IMR-90 (cell line): ENCODE results near the gene SPAG16. TPM values are rescaled to one million over a fixed set of nuclear protein-coding genes. Genes with fewer than 3 reads are reported as not detected.

Experiments
- ATAC-seq: fragments of 200-7000 bp; cut with Tn5 transposase; 2 replicates; pipeline ENCODE4 v1.9.1; 2020; ENCODE audit warnings: low read depth, mild to moderate bottlenecking, moderate library complexity
- BruUV-seq: library from RNA; stranded (reverse); fragments of 400-500 nt; replicated peaks from 2 replicates; lab custom pipeline; 2021; lab: Mats Ljungman, UMichigan
- CTCF ChIA-PET: fragments of 300-600 bp; formaldehyde crosslinking; extraction: SDS; loops from one replicate; lab custom pipeline; 2021; ENCODE audit warnings: antibody characterized with exemption; lab: Yijun Ruan, JAX
- POLR2A ChIA-PET: fragments of 300-600 bp; sonication (Branson Sonifier 250); formaldehyde crosslinking; loops from one replicate; lab custom pipeline; 2022; ENCODE audit warnings: antibody characterized with exemption; ENCODE audit not compliant: unreplicated experiment; lab: Charles Lee
- DNase-seq: peaks from one replicate; pipeline ENCODE4 v3.0.0; 2013
- H2AFZ ChIP-seq: replicated peaks from 2 replicates; pipeline ENCODE3; 2013; ENCODE audit warnings: low read length, mild to moderate bottlenecking; ENCODE audit not compliant: poor library complexity
- H2AK5ac ChIP-seq: 2 replicates; pipeline ENCODE4 v1.6.1; 2013; ENCODE audit warnings: low read depth, low read length, inconsistent platforms
- H2AK9ac ChIP-seq: replicated peaks from 2 replicates; pipeline ENCODE3; 2013; ENCODE audit warnings: mild to moderate bottlenecking, low read depth, low read length, moderate library complexity; ENCODE audit not compliant: poor library complexity
- H2BK120ac ChIP-seq: 2 replicates; pipeline ENCODE4 v1.6.1; 2013; ENCODE audit warnings: low read depth, low read length, inconsistent platforms
- H2BK15ac ChIP-seq: 3 replicates; pipeline ENCODE4 v1.6.1; 2013; ENCODE audit warnings: low read depth, low read length, inconsistent platforms
- H2BK20ac ChIP-seq: 2 replicates; pipeline ENCODE4 v1.6.1; 2013; ENCODE audit warnings: low read depth, mild to moderate bottlenecking, inconsistent platforms, low read length, moderate library complexity
- H2BK5ac ChIP-seq: 2 replicates; pipeline ENCODE4 v1.6.1; 2013; ENCODE audit warnings: mild to moderate bottlenecking, low read depth, low read length, inconsistent platforms; ENCODE audit not compliant: poor library complexity, severe bottlenecking
- H3K14ac ChIP-seq: replicated peaks from 2 replicates; pipeline ENCODE4 v1.6.1; 2013; ENCODE audit warnings: low read depth, low read length, inconsistent platforms
- H3K18ac ChIP-seq: 2 replicates; pipeline ENCODE4 v1.6.1; 2013; ENCODE audit warnings: low read depth, low read length, control low read depth
- H3K23ac ChIP-seq: 2 replicates; pipeline ENCODE4 v1.6.1; 2013; ENCODE audit warnings: low read depth, low read length, inconsistent platforms
- H3K27ac ChIP-seq: 2 replicates; pipeline ENCODE4 v1.5.1; 2013; ENCODE audit warnings: mild to moderate bottlenecking, control low read depth, low read length; ENCODE audit not compliant: insufficient read depth
- H3K27me3 ChIP-seq: 2 replicates; pipeline ENCODE4 v1.6.1; 2013; ENCODE audit warnings: low read length; ENCODE audit not compliant: control insufficient read depth, insufficient read depth
- H3K36me3 ChIP-seq: 2 replicates; pipeline ENCODE4 v1.6.1; 2013; ENCODE audit warnings: low read length, mixed read lengths; ENCODE audit not compliant: control insufficient read depth, insufficient read depth
- H3K4ac ChIP-seq: 2 replicates; pipeline ENCODE4 v1.6.1; 2013; ENCODE audit warnings: low read depth, low read length, inconsistent platforms
- H3K4me1 ChIP-seq: 2 replicates; pipeline ENCODE4 v1.6.1; 2013; ENCODE audit warnings: low read length, mixed read lengths; ENCODE audit not compliant: control insufficient read depth, insufficient read depth
- H3K4me2 ChIP-seq: 2 replicates; pipeline ENCODE4 v1.6.1; 2013; ENCODE audit warnings: low read depth, mild to moderate bottlenecking, control low read depth, low read length, moderate library complexity
- H3K4me3 ChIP-seq: 2 replicates; pipeline ENCODE4 v1.5.1; 2013; ENCODE audit warnings: low read depth, mild to moderate bottlenecking, control low read depth, low read length, moderate library complexity; ENCODE audit not compliant: insufficient read depth
- H3K56ac ChIP-seq: 2 replicates; pipeline ENCODE4 v1.6.1; 2013; ENCODE audit warnings: low read length, inconsistent platforms; ENCODE audit not compliant: insufficient read depth; ENCODE audit errors: extremely low read depth
- H3K79me1 ChIP-seq, 2 experiments: 2 replicates each; pipeline ENCODE4 v1.6.1; 2013; ENCODE audit warnings: low read length in 2 of 2, inconsistent platforms in 1 of 2, low read depth in 1 of 2
- H3K9ac ChIP-seq: 2 replicates; pipeline ENCODE4 v1.6.1; 2013; ENCODE audit warnings: low read depth, low read length, control low read depth
- H3K9me1 ChIP-seq: 2 replicates; pipeline ENCODE4 v1.6.1; 2013; ENCODE audit warnings: low read length, inconsistent platforms; ENCODE audit not compliant: insufficient read depth
- H3K9me3 ChIP-seq: 2 replicates; pipeline ENCODE4 v1.6.1; 2013; ENCODE audit warnings: low read length; ENCODE audit not compliant: control insufficient read depth, insufficient read depth
- H4K20me1 ChIP-seq: 2 replicates; pipeline ENCODE4 v1.6.1; 2013; ENCODE audit warnings: low read length, inconsistent platforms; ENCODE audit not compliant: insufficient read depth
- H4K5ac ChIP-seq: 2 replicates; pipeline ENCODE4 v1.6.1; 2013; ENCODE audit warnings: mild to moderate bottlenecking, low read depth, low read length, control low read depth
- H4K8ac ChIP-seq, 2 experiments: 2 replicates each; pipeline ENCODE4 v1.6.1; 2013; ENCODE audit warnings: low read depth in 2 of 2, low read length in 2 of 2, control low read depth in 1 of 2, inconsistent platforms in 1 of 2
- H4K91ac ChIP-seq: 2 replicates; pipeline ENCODE4 v1.6.1; 2013; ENCODE audit warnings: low read depth, low read length, inconsistent platforms; ENCODE audit not compliant: insufficient read depth
- ELK1 ChIP-seq: fragments of 150-350 bp; IDR thresholded peaks from 2 replicates; pipeline ENCODE4 v1.6.1; 2016; ENCODE audit warnings: low read depth, mild to moderate bottlenecking, low read length, moderate library complexity, borderline replicate concordance
- MXI1 ChIP-seq: IDR thresholded peaks from 2 replicates; pipeline ENCODE4 v1.6.1; 2012; ENCODE audit warnings: low read depth, mild to moderate bottlenecking, low read length, moderate library complexity, borderline replicate concordance
- dilution Hi-C: fragments of 300-500 bp; cut with HindIII; formaldehyde crosslinking; loops from one replicate; pipeline ENCODE4 v1.14.3; 2018; ENCODE audit warnings: low sequenced_read_pairs; ENCODE audit not compliant: unreplicated experiment
- in situ Hi-C: fragments of 300-500 bp; cut with MboI; formaldehyde crosslinking; loops from 3 replicates; pipeline ENCODE4 v1.14.3; 2019; ENCODE audit warnings: low sequenced_read_pairs, inconsistent platforms, mixed read lengths
- intact Hi-C: fragments of 100-400 bp; cut with micrococcal nuclease; formaldehyde crosslinking; loops from 2 replicates; pipeline ENCODE4 v1.10.0; 2022
- polyA plus RNA-seq, 3 experiments: library from polyadenylated mRNA; depleted of rRNA; stranded (reverse); fragments of >200 nt; gene quantifications; 2 replicates each; pipeline ENCODE4 v1.2.3, GENCODE V29; 2012; ENCODE audit warnings: low replicate concordance in 1 of 3
- total RNA-seq: library from RNA; depleted of rRNA; stranded (reverse); fragments of >200 nt; gene quantifications from 2 replicates; pipeline ENCODE4 v1.2.3, GENCODE V29; 2012

Gene SPAG16
- total and polyA plus RNA-seq, 2 of the 4 experiments (the other 2 are of a cell fraction): 7.3 to 13.5 TPM

DNA sequence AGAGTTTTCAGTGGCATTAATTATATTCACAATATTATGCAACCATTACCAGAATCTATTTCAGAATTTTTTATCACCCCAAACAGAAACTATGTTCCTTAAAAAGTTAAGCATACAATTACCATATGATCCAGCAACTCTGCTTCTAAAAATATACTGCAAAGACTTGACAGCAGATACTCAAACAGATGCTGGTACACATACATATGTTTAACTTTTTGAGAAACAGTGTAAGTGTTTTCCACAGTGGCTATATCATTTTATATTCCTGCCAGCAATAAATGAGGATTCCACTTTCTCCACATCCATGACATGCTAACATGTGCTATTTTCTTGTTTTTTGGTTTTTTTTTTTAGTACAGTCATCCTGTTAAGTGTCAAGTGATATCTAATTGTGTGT is 687.3 kb downstream of the SPAG16 start:
- Histone ChIP-seq H3K9me3 (no peaks in the 10 kb centered on the region), H3K14ac (no peak overlapping the region), H3K4me3 (no peak overlapping the region), H3K9me1 (no peaks in the 10 kb centered on the region), H2BK5ac (no peak overlapping the region), H4K8ac (no peak overlapping the region), H4K20me1 (no peaks in the 10 kb centered on the region), H3K56ac (no peak overlapping the region), H2BK120ac (no peak overlapping the region), H3K79me1 (no peaks in the 10 kb centered on the region), H3K23ac (no peak overlapping the region), H3K9ac (no peak overlapping the region), H3K4me1 (no peaks in the 10 kb centered on the region), H3K27ac (no peak overlapping the region), H2BK20ac (no peak overlapping the region), H3K4me2 (no peak overlapping the region), H2AK5ac (no peak overlapping the region), H4K91ac (no peak overlapping the region), H4K5ac (no peak overlapping the region), H2BK15ac (no peak overlapping the region), H3K18ac (no peak overlapping the region), H2AFZ (no peak overlapping the region), H3K4ac (no peak overlapping the region), H3K27me3 (no peaks in the 10 kb centered on the region), H2AK9ac (no peak overlapping the region), H3K36me3 (no peaks in the 10 kb centered on the region)
- POLR2A ChIA-PET: no interaction called here
- dilution Hi-C loops (no loop called here), in situ Hi-C loops (no loop called here), intact Hi-C loops (no loop called here)
- BruUV-seq: no TSS peak
- ATAC-seq (no peak), DNase-seq (no peak)
- TF ChIP-seq ELK1 (no peak), MXI1 (no peak)
- CTCF ChIA-PET: no interaction called here
